Endothelial cell of umbilical vein (primary cell): ENCODE data around the gene AZU1. TPM values are rescaled to one million over a fixed set of nuclear protein-coding genes. Genes with fewer than 3 reads are reported as not detected.
A peak's percentile ranks its signal among the peaks of the same experiment; 100 is the strongest.

Experiments used
- BruUV-seq: library from RNA; stranded (reverse); fragments of 400-500 nt; replicated peaks from 2 replicates; lab custom pipeline; 2021; lab: Mats Ljungman, UMichigan
- CTCF ChIA-PET: fragments of 300-600, 350-600 bp; sonication (Branson Sonifier 250); formaldehyde crosslinking; loops from one replicate; lab custom pipeline; 2021; ENCODE audit warnings: antibody characterized with exemption, inconsistent platforms; lab: Charles Lee
- POLR2A ChIA-PET: fragments of 300-600, 350-600 bp; sonication (Branson Sonifier 250); formaldehyde crosslinking; loops from one replicate; lab custom pipeline; 2021; ENCODE audit warnings: antibody characterized with exemption, inconsistent platforms; lab: Charles Lee
- DNase-seq: peaks from one replicate; pipeline ENCODE4 v3.0.0-alpha.2; 2011; ENCODE audit warnings: low read depth, low spot score
- FAIRE-seq: peaks from 2 replicates; lab custom pipeline; 2011; peaks lifted over from hg19 to GRCh38; lab: Jason Lieb, UNC
- H2AFZ ChIP-seq: 2 replicates; pipeline ENCODE4 v1.6.0; 2012; ENCODE audit warnings: low read depth, low read length, control low read depth, inconsistent platforms
- H3K27ac ChIP-seq: 2 replicates; pipeline ENCODE4 v1.5.1; 2011; ENCODE audit warnings: low read depth, mild to moderate bottlenecking, control low read depth, low read length, moderate library complexity; ENCODE audit not compliant: insufficient read depth
- H3K27me3 ChIP-seq, 2 experiments: 2 replicates each; pipeline versions ENCODE4 v1.6.0 to v1.6.1; 2011; ENCODE audit warnings: low read length in 2 of 2, mixed read lengths in 1 of 2; ENCODE audit not compliant: control insufficient read depth in 2 of 2, insufficient read depth in 2 of 2
- H3K36me3 ChIP-seq, 2 experiments: 2 replicates in 1 of 2; 3 replicates in 1 of 2; pipeline ENCODE4 v1.5.1; 2011; ENCODE audit warnings: low read length in 2 of 2, mild to moderate bottlenecking in 1 of 2, moderate library complexity in 1 of 2; ENCODE audit not compliant: control insufficient read depth in 2 of 2, insufficient read depth in 2 of 2; ENCODE audit errors: extremely low read depth in 1 of 2
- H3K4me1 ChIP-seq: 3 replicates; pipeline ENCODE4 v1.5.1; 2011; ENCODE audit warnings: mild to moderate bottlenecking, low read length; ENCODE audit not compliant: control insufficient read depth, insufficient read depth; ENCODE audit errors: extremely low read depth
- H3K4me2 ChIP-seq: 2 replicates; pipeline ENCODE4 v1.6.1; 2011; ENCODE audit warnings: low read length, control low read depth, mixed read lengths; ENCODE audit not compliant: insufficient read depth
- H3K4me3 ChIP-seq, 3 experiments: fragments of 200-600 bp in 1 of 3; sonication (generic), shearing (Covaris generic) in 1 of 3; replicated peaks in 1 of 3; 2 replicates each; pipeline ENCODE4 v1.5.1; 2011 to 2016; ENCODE audit warnings: control low read depth in 3 of 3, low read length in 3 of 3, mild to moderate bottlenecking in 2 of 3, inconsistent platforms in 1 of 3, low read depth in 1 of 3, moderate library complexity in 1 of 3; ENCODE audit not compliant: insufficient read depth in 1 of 3
- H3K79me2 ChIP-seq: 2 replicates; pipeline ENCODE4 v1.6.0; 2012; ENCODE audit warnings: low read length, inconsistent platforms; ENCODE audit not compliant: control insufficient read depth, insufficient read depth
- H3K9ac ChIP-seq: replicated peaks from 2 replicates; pipeline ENCODE3; 2011; ENCODE audit warnings: low read length, control low read depth; ENCODE audit not compliant: insufficient read depth; ENCODE audit errors: extremely low read depth
- H3K9me1 ChIP-seq: replicated peaks from 3 replicates; pipeline ENCODE4 v1.6.0; 2011; ENCODE audit warnings: mild to moderate bottlenecking, low read length; ENCODE audit not compliant: control insufficient read depth, insufficient read depth; ENCODE audit errors: extremely low read depth
- H3K9me3 ChIP-seq: replicated peaks from 2 replicates; pipeline ENCODE4 v1.5.1; 2012; ENCODE audit warnings: low read length, inconsistent platforms; ENCODE audit not compliant: control insufficient read depth, insufficient read depth
- H4K20me1 ChIP-seq: replicated peaks from 2 replicates; pipeline ENCODE3; 2011; ENCODE audit warnings: mild to moderate bottlenecking, low read length; ENCODE audit not compliant: control insufficient read depth, insufficient read depth; ENCODE audit errors: extremely low read depth
- CTCF ChIP-seq, 2 donors: IDR thresholded peaks; 1 replicate in 1 of 2; 2 replicates in 1 of 2; pipeline ENCODE4 v1.5.1; 2011; ENCODE audit warnings: low read length in 2 of 2, mild to moderate bottlenecking in 2 of 2, moderate library complexity in 2 of 2, control low read depth in 1 of 2, inconsistent platforms in 1 of 2, low read depth in 1 of 2; ENCODE audit not compliant: insufficient read depth in 1 of 2; ENCODE audit errors: extremely low read depth in 1 of 2
- JUN ChIP-seq: IDR thresholded peaks from 2 replicates; pipeline ENCODE4 v1.6.1; 2011; ENCODE audit warnings: borderline replicate concordance, low read depth; ENCODE audit not compliant: insufficient read length, insufficient read depth
- MAX ChIP-seq: IDR thresholded peaks from 2 replicates; pipeline ENCODE4 v1.6.1; 2011; ENCODE audit not compliant: insufficient read depth, insufficient read length
- MYC ChIP-seq: IDR thresholded peaks from one replicate; pipeline ENCODE4 v1.6.1; 2011; ENCODE audit warnings: mild to moderate bottlenecking, low read depth, low read length
- POLR2A ChIP-seq: IDR thresholded peaks from 2 replicates; pipeline ENCODE4 v1.6.1; 2012; ENCODE audit warnings: low read depth, mild to moderate bottlenecking, control low read depth, low read length
- POLR2AphosphoS5 ChIP-seq: IDR thresholded peaks from 2 replicates; pipeline ENCODE4 v1.6.1; 2012; ENCODE audit warnings: low read depth, mild to moderate bottlenecking, control low read depth, low read length, moderate library complexity; ENCODE audit not compliant: insufficient read depth
- dilution Hi-C: fragments of 300-500 bp; cut with MboI; formaldehyde crosslinking; loops from one replicate; pipeline ENCODE4 v1.15.0; 2019; ENCODE audit warnings: low sequenced_read_pairs; ENCODE audit not compliant: extremely low pct_ligation_motif_present
- intact Hi-C: fragments of 100-400 bp; cut with micrococcal nuclease; formaldehyde crosslinking; loops from one replicate; pipeline ENCODE4 v1.10.0; 2022
- polyA plus RNA-seq, 4 experiments: library from polyadenylated mRNA; depleted of rRNA in 3 of 4; stranded (reverse) in 3 of 4; unstranded in 1 of 4; fragments of >200 nt; gene quantifications; 2 replicates each; pipeline versions ENCODE4 v1.2.1 to v1.2.3, GENCODE V29; 2011 to 2012; ENCODE audit warnings: missing spikeins in 1 of 4
- total RNA-seq: library from RNA; stranded (reverse); gene quantifications from 2 replicates; pipeline ENCODE4 v1.2.3, GENCODE V29; 2021

AZU1 gene
- total and polyA plus RNA-seq, 2 donors (not counting 3 experiments of a cell fraction or from before 2014, with no cell fraction given), result 0.12 TPM; not detected in 1

- DNase-seq, result no peak
- Histone ChIP-seq H3K9me3 (no peaks in the 10 kb centered on the region), H2AFZ (no peak overlapping the region), H3K4me2 (no peak overlapping the region), H3K27me3 (no peaks in the 10 kb centered on the region), H3K79me2 (peaks cover 11% of the 10 kb centered on the region), H4K20me1 (peaks cover 3% of the 10 kb centered on the region), H3K36me3 (peaks cover 20 to 24% of the 10 kb centered on the region in 2 experiments), H3K27ac (no peak overlapping the region), H3K4me1 (no peaks in the 10 kb centered on the region), H3K9me1 (no peaks in the 10 kb centered on the region), H3K4me3 (no peak overlapping the region), H3K9ac (no peak overlapping the region)
- dilution Hi-C loops, result no loop called here
- ChIA-PET POLR2A (no interaction called here), CTCF (interaction anchor here (0.6 kb wide), 1 partner anchor 45 kb away, joined by 3 read pairs; no protein-coding TSS in a partner anchor)
- intact Hi-C loops, result no loop called here
- no peak for FAIRE-seq
- no TSS peak for BruUV-seq
- peak; percentile 45 for TF ChIP-seq POLR2A
- TF ChIP-seq MYC, result no peak
These were observed 13.2 kb upstream of the AZU1 start for GRCh38 chr19:814152-815078.

GRCh38 chr19:815079-815774 lies 12.4 kb upstream of the AZU1 start:
- intact Hi-C loops (no loop called here), dilution Hi-C loops (no loop called here)
- DNase-seq, result no peak
- Histone ChIP-seq H3K9ac (no peak overlapping the region), H3K27me3 (no peaks in the 10 kb centered on the region), H3K79me2 (peaks cover 4% of the 10 kb centered on the region), H3K36me3 (peaks cover 13 to 17% of the 10 kb centered on the region in 2 experiments), H3K27ac (no peak overlapping the region), H3K4me3 (no peak overlapping the region), H4K20me1 (peaks cover 3% of the 10 kb centered on the region), H3K9me1 (no peaks in the 10 kb centered on the region), H3K9me3 (no peaks in the 10 kb centered on the region), H3K4me1 (no peaks in the 10 kb centered on the region), H3K4me2 (no peak overlapping the region), H2AFZ (no peak overlapping the region)
- ChIA-PET CTCF (interaction anchor here (0.6 kb wide), 1 partner anchor 45 kb away, joined by 3 read pairs; no protein-coding TSS in a partner anchor), POLR2A (no interaction called here)
- TF ChIP-seq POLR2A (no peak), CTCF (IDR thresholded peaks at IDR 0.05; ENCODE audit: extremely low read depth in 1 of 2, insufficient read depth in 1 of 2, low read depth in 1 of 2, low read length in 2 of 2) (no peak), POLR2AphosphoS5 (no peak), JUN (no peak), MAX (no peak)
- BruUV-seq, result no TSS peak
- FAIRE-seq, result no peak
